Measurements from ENCODE around the gene BNIP5. TPM values are rescaled to one million over a fixed set of nuclear protein-coding genes. Genes with fewer than 3 reads are reported as not detected.

The BNIP5 gene, protein sequence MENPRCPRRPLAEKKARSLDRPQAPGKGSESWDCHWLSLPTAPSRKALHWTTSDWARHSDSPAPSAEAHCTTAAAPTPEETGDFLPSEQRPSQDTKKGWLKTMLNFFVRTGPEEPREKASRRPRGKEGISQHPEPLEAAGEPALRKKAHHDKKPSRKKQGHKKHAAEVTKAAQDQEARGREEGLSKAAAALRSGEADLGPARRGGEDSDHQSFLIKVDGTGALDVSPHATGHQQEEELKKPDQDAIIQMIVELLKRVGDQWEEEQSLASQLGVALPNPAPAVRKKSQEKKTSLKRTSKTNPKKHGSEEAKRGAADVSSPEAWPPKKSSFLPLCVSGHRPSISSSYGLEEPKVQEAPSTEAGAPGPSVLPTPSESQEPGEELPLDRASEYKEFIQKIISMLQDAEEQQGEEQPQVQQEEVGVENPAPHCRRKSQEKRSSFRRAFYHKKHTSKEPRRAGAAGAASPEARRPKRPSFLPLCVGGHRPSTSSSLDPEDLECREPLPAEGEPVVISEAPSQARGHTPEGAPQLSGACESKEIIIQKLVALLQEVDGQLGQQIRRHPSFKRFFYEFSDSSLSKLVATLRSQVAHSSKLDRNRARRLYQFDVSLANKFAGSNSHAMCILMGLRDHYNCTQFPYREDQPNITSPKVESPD
- not detected for total RNA-seq
- long read RNA-seq, result 0 reads

- peaks cover 16% of the 10 kb centered on the region for H3K27me3 ChIP-seq (ENCODE audit: low read depth)
- H3K4me1 ChIP-seq, result peaks cover 16% of the 10 kb centered on the region
- DNase-seq, result no peak
- no peak for ATAC-seq
- H3K27ac ChIP-seq, result no peak within 1 kb of the TSS
- TF ChIP-seq CTCF (IDR thresholded peaks at IDR 0.05), result no peak
- H3K4me3 ChIP-seq, result no peak within 1 kb of the TSS
- intact Hi-C loops (cut with DNase I), result no loop called here
- no peaks in the 10 kb centered on the region for H3K36me3 ChIP-seq
- H3K9me3 ChIP-seq, result no peaks in the 10 kb centered on the region
These were observed at the start of gene BNIP5 for GRCh38 chr6:36336779-36337241. Gene BNIP5 (minus strand): TSS chr6:36336888. CDS start chr6:36330690, 6,198 bp downstream.

DNA sequence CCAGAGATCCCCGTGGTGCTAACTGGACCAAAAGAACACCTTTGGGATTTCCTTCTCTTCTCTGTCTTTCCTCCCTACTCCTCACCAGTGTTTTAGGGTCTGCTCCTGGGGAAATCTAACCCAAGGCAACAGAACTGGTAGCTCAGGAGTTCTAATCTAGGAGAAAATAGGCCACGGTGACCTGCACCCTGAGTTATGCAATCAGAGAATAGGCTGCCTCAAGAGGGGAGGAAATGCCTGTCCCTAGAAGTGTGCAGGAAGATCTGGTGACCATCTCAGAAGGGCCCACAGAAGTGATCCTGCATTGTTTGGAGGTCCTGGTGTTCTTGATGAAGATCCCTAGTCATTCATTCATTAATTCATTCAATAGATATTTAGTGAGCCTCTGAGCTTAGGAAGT is 47.4 kb upstream of the BNIP5 start:
- TF ChIP-seq CTCF (IDR thresholded peaks at IDR 0.05), result no peak
- Histone ChIP-seq H3K27ac (no peak overlapping the region), H3K27me3 (ENCODE audit: low read depth) (no peaks in the 10 kb centered on the region), H3K9me3 (no peaks in the 10 kb centered on the region), H3K36me3 (no peaks in the 10 kb centered on the region), H3K4me3 (no peak overlapping the region), H3K4me1 (peaks cover 9% of the 10 kb centered on the region)
- no peak for ATAC-seq
- intact Hi-C loops (cut with DNase I), result no loop called here
- no peak for DNase-seq

DNA sequence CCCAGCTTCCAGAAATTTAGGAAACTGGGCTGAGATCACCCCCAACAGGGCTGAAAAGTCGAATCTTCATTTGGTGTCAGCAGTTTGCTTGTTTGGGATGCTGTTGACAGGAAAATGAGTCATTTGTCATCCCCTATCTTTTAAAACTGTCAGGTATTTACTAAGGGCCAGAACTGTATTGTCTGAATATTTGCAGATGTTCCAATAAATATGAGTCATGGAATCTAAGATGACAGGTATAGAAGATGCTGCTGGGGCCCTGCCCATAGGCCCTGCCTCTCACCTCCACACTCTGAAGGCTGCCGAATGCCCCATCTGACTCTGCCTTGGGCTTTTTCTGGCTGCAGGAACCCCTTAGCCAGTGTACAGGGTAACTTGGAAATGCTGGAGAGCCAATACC is 46.9 kb upstream of the BNIP5 start:
- Histone ChIP-seq H3K9me3 (no peaks in the 10 kb centered on the region), H3K4me1 (peaks cover 9% of the 10 kb centered on the region), H3K27ac (no peak overlapping the region), H3K27me3 (ENCODE audit: low read depth) (no peaks in the 10 kb centered on the region), H3K36me3 (no peaks in the 10 kb centered on the region), H3K4me3 (no peak overlapping the region)
- intact Hi-C loops (cut with DNase I), result no loop called here
- no peak for ATAC-seq
- DNase-seq, result no peak
- TF ChIP-seq CTCF (IDR thresholded peaks at IDR 0.05), result no peak

- no peaks in the 10 kb centered on the region for H3K9me3 ChIP-seq
- ATAC-seq (no peak), DNase-seq (no peak)
- no peak overlapping the region for H3K4me3 ChIP-seq
- H3K36me3 ChIP-seq, result no peaks in the 10 kb centered on the region
- no peaks in the 10 kb centered on the region for H3K27me3 ChIP-seq (ENCODE audit: low read depth)
- no peak for TF ChIP-seq CTCF (IDR thresholded peaks at IDR 0.05)
- H3K27ac ChIP-seq, result no peak overlapping the region
- peaks cover 3% of the 10 kb centered on the region for H3K4me1 ChIP-seq
- intact Hi-C loops (cut with DNase I), result no loop called here
These were observed 46.3 kb upstream of the BNIP5 start for GRCh38 chr6:36382976-36383375.

GRCh38 chr6:36381502-36382389 is 45.1 kb upstream of the BNIP5 start:
- Histone ChIP-seq H3K9me3 (no peaks in the 10 kb centered on the region), H3K4me1 (no peaks in the 10 kb centered on the region), H3K36me3 (no peaks in the 10 kb centered on the region), H3K27me3 (ENCODE audit: low read depth) (no peaks in the 10 kb centered on the region), H3K27ac (no peak overlapping the region), H3K4me3 (no peak overlapping the region)
- DNase-seq, result no peak
- intact Hi-C loops (cut with DNase I), result no loop called here
- no peak for ATAC-seq
- TF ChIP-seq CTCF (IDR thresholded peaks at IDR 0.05), result no peak

Data from lower lobe of right lung (tissue), 2 donors.